RWPE2 (cell line): ENCODE measurements around the gene TCEANC2.
A peak's percentile ranks its signal among the peaks of the same experiment; 100 is the strongest.

ENCODE experiments used
- ATAC-seq: fragments of 200-7000 bp; cut with Tn5 transposase; 3 replicates; pipeline ENCODE4 v1.9.1; 2021; ENCODE audit warnings: low read depth
- DNase-seq: peaks from one replicate; pipeline ENCODE4 v3.0.0-alpha.2; 2020; ENCODE audit warnings: low spot score
- H3K27ac ChIP-seq: fragments of 450-650 bp; 2 replicates; pipeline ENCODE4 v1.5.1; 2017; ENCODE audit warnings: mild to moderate bottlenecking; ENCODE audit not compliant: poor library complexity, severe bottlenecking
- H3K27me3 ChIP-seq: fragments of 250-450 bp; sonication (Bioruptor Pico); 2 replicates; pipeline ENCODE4 v1.5.1; 2021; ENCODE audit warnings: mild to moderate bottlenecking, moderate library complexity; ENCODE audit not compliant: insufficient read depth, poor library complexity, severe bottlenecking
- H3K36me3 ChIP-seq: fragments of 250-450 bp; sonication (Bioruptor Pico); 2 replicates; pipeline ENCODE4 v1.5.1; 2020; ENCODE audit warnings: low read depth, mild to moderate bottlenecking, moderate library complexity
- H3K4me1 ChIP-seq: fragments of 250-450 bp; sonication (Bioruptor Pico); 2 replicates; pipeline ENCODE4 v1.5.1; 2021; ENCODE audit warnings: mild to moderate bottlenecking, moderate library complexity; ENCODE audit not compliant: insufficient read depth, poor library complexity, severe bottlenecking
- H3K4me3 ChIP-seq: fragments of 250-450 bp; sonication (Bioruptor Pico); 2 replicates; pipeline ENCODE4 v1.5.1; 2021; ENCODE audit warnings: mild to moderate bottlenecking, moderate library complexity; ENCODE audit not compliant: severe bottlenecking
- H3K9me3 ChIP-seq: fragments of 250-450 bp; sonication (Bioruptor Pico); 2 replicates; pipeline ENCODE4 v1.5.1; 2021; ENCODE audit warnings: mild to moderate bottlenecking, moderate library complexity; ENCODE audit not compliant: severe bottlenecking
- TF ChIP-seq, protein P1 (sequence below): fragments of 450-650 bp; IDR thresholded peaks from one replicate; pipeline ENCODE4 v1.5.1; 2017; ENCODE audit warnings: mild to moderate bottlenecking, moderate library complexity; ENCODE audit not compliant: poor library complexity, severe bottlenecking

TCEANC2 gene

GRCh38 chr1:54053745-54054437 is 483 bp downstream of the TCEANC2 start:
- no peak for ATAC-seq

DNA sequence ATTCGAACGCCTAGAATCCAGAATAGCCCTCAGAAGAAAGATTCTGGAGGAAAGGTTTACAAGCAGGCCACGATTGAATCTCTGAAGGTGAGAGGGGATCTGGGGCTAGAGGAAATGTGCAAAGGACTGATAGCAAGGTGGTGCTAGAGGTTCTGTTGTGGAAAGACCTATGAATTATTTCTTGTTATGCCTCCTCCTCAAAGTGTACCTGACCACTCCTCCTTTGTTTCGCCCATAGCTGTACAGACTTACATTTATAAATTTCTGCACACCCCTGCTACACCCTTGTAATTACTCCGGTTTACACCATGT is 986 bp downstream of the TCEANC2 start:
- Histone ChIP-seq H3K27ac (no peak overlapping the region), H3K36me3 (peaks cover 5% of the 10 kb centered on the region; the same call in 1 of the 2 replicates), H3K27me3 (no peaks in the 10 kb centered on the region), H3K9me3 (no peaks in the 10 kb centered on the region), H3K4me1 (peaks cover 9% of the 10 kb centered on the region), H3K4me3 (peak overlapping the region; percentile 85)
- DNase-seq (no peak), ATAC-seq (no peak)
- TF ChIP-seq, protein P1, sequence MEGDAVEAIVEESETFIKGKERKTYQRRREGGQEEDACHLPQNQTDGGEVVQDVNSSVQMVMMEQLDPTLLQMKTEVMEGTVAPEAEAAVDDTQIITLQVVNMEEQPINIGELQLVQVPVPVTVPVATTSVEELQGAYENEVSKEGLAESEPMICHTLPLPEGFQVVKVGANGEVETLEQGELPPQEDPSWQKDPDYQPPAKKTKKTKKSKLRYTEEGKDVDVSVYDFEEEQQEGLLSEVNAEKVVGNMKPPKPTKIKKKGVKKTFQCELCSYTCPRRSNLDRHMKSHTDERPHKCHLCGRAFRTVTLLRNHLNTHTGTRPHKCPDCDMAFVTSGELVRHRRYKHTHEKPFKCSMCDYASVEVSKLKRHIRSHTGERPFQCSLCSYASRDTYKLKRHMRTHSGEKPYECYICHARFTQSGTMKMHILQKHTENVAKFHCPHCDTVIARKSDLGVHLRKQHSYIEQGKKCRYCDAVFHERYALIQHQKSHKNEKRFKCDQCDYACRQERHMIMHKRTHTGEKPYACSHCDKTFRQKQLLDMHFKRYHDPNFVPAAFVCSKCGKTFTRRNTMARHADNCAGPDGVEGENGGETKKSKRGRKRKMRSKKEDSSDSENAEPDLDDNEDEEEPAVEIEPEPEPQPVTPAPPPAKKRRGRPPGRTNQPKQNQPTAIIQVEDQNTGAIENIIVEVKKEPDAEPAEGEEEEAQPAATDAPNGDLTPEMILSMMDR: no peak

More at GRCh38 chr1:54053745-54054437, 483 bp downstream of the TCEANC2 start:
- peak overlapping the region; percentile 85 for H3K4me3 ChIP-seq
- no peaks in the 10 kb centered on the region for H3K27me3 ChIP-seq
- peaks cover 9% of the 10 kb centered on the region for H3K4me1 ChIP-seq
- TF ChIP-seq, protein P1: no peak
- no peak for DNase-seq
- peak overlapping the region; percentile 58 for H3K27ac ChIP-seq
- peaks cover 5% of the 10 kb centered on the region; the same call in 1 of the 2 replicates for H3K36me3 ChIP-seq
- no peaks in the 10 kb centered on the region for H3K9me3 ChIP-seq

- TF ChIP-seq, protein P1: no peak
- ATAC-seq: no peak
- Histone ChIP-seq H3K4me3 (no peak overlapping the region), H3K36me3 (no peaks in the 10 kb centered on the region), H3K27me3 (no peaks in the 10 kb centered on the region), H3K27ac (no peak overlapping the region), H3K4me1 (no peaks in the 10 kb centered on the region), H3K9me3 (no peaks in the 10 kb centered on the region)
- no peak for DNase-seq
Measured at GRCh38 chr1:54064299-54064698, 10.9 kb downstream of the TCEANC2 start.

DNA sequence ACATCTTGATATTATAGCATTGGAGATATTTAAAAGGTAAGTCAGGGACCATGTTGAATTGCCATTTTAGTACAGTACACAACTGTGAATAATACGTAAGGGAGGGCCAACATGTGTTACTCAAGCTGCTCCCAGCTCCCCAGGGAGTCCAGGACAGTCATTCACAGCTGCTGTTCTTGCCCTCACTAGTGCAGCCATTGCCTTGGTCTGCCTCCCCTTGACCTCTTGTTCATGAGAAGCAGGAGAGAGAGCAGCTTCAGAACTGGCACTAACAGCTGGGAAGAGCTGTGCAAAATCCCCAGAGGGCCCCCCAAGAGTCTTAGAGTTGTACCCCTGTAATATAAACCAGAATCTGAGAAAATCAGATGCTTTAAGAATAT is 16.4 kb downstream of the TCEANC2 start:
- Histone ChIP-seq H3K27ac (no peak overlapping the region), H3K4me3 (no peak overlapping the region), H3K36me3 (peaks cover 5% of the 10 kb centered on the region), H3K9me3 (no peaks in the 10 kb centered on the region), H3K27me3 (no peaks in the 10 kb centered on the region), H3K4me1 (no peaks in the 10 kb centered on the region)
- DNase-seq (no peak), ATAC-seq (0 out of 3 replicates have a peak, but pooled peaks have one; percentile 17)
- TF ChIP-seq, protein P1: no peak

DNA sequence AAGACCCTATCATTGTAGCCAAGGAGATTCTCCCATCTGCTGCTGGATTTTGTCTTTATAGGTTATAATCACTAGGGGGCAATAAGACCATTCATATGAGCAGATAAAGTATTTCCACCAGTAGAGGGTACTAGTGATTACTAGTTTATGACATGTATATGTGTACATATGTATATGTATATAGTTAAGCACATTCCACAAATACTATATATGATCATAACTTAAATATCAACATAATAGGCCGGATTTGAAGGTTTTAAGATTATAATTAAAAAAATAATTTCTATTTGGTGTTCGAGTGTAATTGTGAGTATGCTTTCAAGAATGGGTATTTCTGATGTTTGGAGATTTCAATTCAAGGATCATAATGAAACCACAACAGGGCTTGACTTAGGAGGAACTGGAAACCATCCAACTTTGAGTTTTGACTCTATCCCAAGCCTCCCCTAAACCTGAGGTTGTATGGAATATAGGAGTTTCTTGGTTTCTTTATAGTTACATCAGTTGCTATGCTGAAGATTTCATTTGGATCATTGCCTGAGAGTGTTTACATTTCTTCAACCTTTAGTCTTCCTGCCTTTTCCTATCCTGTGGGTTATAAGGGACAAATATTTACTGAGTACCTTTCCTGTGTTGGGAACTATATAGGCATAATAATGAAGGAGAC is 16.9 kb downstream of the TCEANC2 start:
- TF ChIP-seq, protein P1: peak; percentile 91
- Histone ChIP-seq H3K4me3 (no peak overlapping the region), H3K36me3 (peaks cover 5% of the 10 kb centered on the region), H3K27me3 (no peaks in the 10 kb centered on the region), H3K9me3 (no peaks in the 10 kb centered on the region), H3K4me1 (no peaks in the 10 kb centered on the region), H3K27ac (no peak overlapping the region)
- ATAC-seq (peak; percentile 80), DNase-seq (no peak)
